Retinal pigment epithelial cell (primary cell): ENCODE data around the gene CAB39.
"Not testable (repeated sequence)": the region's sequence is repeated elsewhere in the genome, so short reads cannot be mapped to it uniquely, and the experiment has no call there.

ENCODE experiments used
- DNase-seq: peaks from one replicate; pipeline ENCODE4 v3.0.0-alpha.2; 2010; ENCODE audit warnings: low read depth
- H3K4me3 ChIP-seq: 2 replicates; pipeline ENCODE4 v1.5.1; 2011; ENCODE audit warnings: mild to moderate bottlenecking, low read length, control low read depth, moderate library complexity
- CTCF ChIP-seq: conservative IDR thresholded peaks from 2 replicates; pipeline ENCODE4 v1.5.1; 2011; ENCODE audit warnings: low read depth, low read length, control low read depth, inconsistent platforms

CAB39 gene

GRCh38 chr2:230700447-230700846 is 12.2 kb upstream of the CAB39 start:
- no peak for DNase-seq
- H3K4me3 ChIP-seq, result no peak overlapping the region
- TF ChIP-seq CTCF, result no peak

GRCh38 chr2:230701308-230701707 is 11.3 kb upstream of the CAB39 start:
- H3K4me3 ChIP-seq, result no peak overlapping the region
- no peak for DNase-seq
- no peak for TF ChIP-seq CTCF

- not testable (repeated sequence) for DNase-seq, H3K4me3 ChIP-seq
Measured at GRCh38 chr2:230702457-230702856, 10.2 kb upstream of the CAB39 start.

GRCh38 chr2:230703514-230703913 is 9.1 kb upstream of the CAB39 start:
- H3K4me3 ChIP-seq, result no peak overlapping the region
- no peak for DNase-seq
- TF ChIP-seq CTCF, result no peak

- TF ChIP-seq CTCF, result no peak
- no peak for DNase-seq
- no peak overlapping the region for H3K4me3 ChIP-seq
Measured at GRCh38 chr2:230706053-230706521, 6.6 kb upstream of the CAB39 start.

GRCh38 chr2:230706966-230707365 is 5.7 kb upstream of the CAB39 start:
- no peak overlapping the region for H3K4me3 ChIP-seq
- no peak for TF ChIP-seq CTCF
- DNase-seq, result no peak

- no peak for DNase-seq
- TF ChIP-seq CTCF, result no peak
- no peak overlapping the region for H3K4me3 ChIP-seq
Measured at GRCh38 chr2:230708204-230708603, 4.4 kb upstream of the CAB39 start.

- DNase-seq, result no peak
- no peak for TF ChIP-seq CTCF
- no peak overlapping the region for H3K4me3 ChIP-seq
Measured at GRCh38 chr2:230711224-230711623, 1.4 kb upstream of the CAB39 start.
